DMS153 treated with DMSO at 0.1 percent for 48 hours (cell line): Measurements from ENCODE around the gene SORT1.
"Not testable (repeated sequence)": the region's sequence is repeated elsewhere in the genome, so short reads cannot be mapped to it uniquely, and the experiment has no call there.

Experiments
- DNase-seq: peaks from one replicate; lab custom pipeline; 2025; ENCODE audit not compliant: unreplicated experiment; lab: John Stamatoyannopoulos, UW

The SORT1 gene

DNA sequence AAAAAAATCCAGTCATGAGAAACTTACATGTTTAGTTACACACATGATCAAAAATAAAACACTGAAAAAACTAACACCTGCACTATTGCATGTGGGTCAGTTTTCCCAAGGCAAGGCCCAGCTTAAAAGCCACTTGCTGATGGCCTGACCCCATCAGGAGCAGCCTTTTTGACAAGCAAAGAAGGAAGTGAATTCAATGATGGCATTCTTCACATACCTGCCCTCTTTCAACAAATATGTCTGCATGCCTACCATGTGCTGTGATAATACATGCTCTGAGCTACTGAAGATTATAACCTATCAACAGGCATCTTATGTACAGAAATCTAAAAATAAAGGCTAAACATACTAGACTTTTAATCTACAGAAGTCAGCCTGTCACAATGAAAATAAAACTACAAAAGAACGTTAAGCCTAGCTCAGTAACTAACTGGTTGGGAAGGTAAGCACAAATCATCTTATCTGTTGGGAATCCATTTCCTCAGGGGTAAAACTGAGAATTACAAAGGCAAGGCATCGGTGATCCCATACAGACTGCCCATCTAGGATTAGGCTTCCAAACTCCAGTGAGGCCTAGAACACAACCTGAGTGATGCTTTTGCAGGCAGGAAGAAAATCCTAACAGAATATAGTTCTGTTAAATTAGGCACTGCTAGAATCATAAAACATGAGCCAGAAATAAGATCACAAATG, 14.5 kb downstream of the SORT1 start:
- no peak for DNase-seq

DNA sequence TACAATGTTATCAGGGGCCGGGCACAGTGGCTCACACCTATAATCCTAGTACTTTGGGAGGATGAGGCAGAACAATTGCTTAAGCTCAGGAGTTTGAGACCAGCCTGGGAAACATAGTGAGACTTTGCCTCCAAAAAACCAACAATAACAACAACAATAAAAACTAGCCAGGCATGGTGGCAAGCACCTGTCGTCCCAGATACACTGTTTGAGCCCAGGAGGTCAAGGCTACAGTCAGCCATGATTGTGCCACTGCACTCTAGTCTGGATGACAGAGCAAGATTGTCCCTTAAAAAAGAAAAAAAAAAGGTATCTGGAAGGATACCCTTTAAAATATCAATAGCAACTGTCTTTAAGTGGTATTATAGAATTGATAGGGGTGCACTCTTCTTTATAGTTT, 16.1 kb downstream of the SORT1 start:
- DNase-seq, result no peak

DNA sequence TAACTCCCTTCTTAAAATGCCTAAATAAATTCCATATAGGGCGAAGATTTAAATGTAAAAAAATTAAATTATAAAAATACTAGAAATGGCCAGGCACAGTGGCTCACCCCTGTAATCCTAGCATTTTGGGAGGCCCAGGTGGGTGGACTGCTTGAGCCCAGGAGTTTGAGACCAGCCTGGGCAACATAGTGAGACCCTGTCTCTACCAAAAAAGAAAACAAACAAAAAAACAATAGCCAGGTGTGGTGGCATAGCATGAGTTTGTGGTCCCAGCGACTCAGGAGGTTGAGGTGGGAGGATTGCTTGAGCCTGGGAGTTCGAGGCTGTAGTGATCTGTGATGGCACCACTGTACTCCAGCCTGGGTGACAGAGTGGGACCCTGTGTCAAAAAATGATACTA, 17.8 kb downstream of the SORT1 start:
- DNase-seq, result no peak

DNA sequence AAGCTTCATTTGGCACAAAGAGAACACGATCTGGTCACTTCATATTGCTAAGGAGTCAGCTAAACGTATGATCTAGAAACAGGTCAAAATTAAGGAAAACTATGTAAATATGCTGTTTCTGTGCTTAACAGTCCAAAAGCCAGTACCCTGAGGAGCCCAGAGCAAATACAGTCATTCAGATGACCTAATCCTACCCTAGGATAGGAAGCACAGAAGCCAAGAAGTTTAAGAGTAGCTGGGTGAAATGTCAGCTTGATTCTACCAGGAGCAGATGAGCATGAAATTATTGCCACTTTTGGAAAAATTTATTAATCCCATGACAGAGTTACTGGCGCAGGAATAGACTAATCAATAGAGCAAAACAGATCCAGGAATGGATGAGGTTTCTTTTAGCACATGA, 18.3 kb downstream of the SORT1 start:
- no peak for DNase-seq

DNA sequence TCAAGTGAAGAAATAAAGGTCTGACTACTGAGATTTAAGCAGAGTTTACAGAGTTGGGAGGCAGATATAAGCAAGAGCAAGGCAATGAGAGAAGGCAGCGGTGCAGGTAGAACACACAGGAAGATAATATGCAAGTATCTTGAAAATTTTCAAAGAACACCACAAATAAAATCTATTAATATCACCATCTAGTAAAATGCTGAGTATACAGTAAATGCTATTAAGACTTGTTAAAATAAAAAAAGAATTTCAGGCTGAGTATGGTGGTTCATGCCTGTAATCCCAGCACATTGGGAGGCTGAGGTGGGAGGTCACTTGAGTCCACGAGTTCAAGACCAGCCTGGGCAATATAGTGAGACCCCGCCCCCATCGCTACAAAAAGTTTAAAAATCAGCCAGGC, 20.0 kb downstream of the SORT1 start:
- no peak for DNase-seq

- not testable (repeated sequence) for DNase-seq
These were observed 24.0 kb downstream of the SORT1 start for GRCh38 chr1:109373696-109374095.

DNA sequence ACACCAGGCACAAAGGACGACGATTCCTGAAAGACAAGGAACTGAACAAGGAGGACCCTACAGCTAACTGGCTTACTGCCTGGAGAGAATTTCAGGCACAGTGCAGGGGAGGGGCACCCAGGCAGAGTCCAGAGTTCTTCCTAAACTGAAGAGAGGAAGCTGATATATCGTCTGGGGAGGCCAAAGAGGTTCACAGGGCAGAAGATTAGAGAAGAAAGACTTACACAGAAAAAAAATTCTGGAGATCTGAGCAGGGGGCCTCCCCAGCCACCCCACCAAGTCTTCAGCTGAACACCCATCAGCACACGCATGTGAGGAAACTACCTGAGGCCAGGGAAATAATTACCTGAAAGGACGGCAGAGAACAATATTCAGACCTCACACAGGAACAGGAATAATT, 24.6 kb downstream of the SORT1 start:
- no peak for DNase-seq

DNA sequence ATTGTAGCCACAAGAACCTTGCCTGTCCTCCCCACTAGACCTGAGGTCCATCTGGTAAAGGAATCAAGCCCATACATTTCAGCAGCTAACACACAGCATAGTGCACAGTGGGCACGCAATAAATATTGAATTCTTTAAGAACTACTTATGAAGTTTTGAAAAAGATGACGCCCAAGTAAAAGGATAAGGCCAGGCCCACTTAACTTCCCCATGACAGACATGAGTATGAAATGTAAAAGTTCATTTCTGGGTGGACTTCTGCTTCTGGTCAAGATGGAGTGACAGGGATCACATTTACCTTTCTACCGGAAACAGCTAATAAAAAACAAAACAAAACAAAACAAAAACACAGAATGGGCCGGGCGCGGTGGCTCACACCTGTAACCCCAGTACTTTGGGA, 25.4 kb downstream of the SORT1 start:
- DNase-seq, result no peak

- no peak for DNase-seq
These were observed 26.4 kb downstream of the SORT1 start for GRCh38 chr1:109371341-109371739.

GRCh38 chr1:109370712-109371340, 26.9 kb downstream of the SORT1 start:
- DNase-seq, result no peak

DNA sequence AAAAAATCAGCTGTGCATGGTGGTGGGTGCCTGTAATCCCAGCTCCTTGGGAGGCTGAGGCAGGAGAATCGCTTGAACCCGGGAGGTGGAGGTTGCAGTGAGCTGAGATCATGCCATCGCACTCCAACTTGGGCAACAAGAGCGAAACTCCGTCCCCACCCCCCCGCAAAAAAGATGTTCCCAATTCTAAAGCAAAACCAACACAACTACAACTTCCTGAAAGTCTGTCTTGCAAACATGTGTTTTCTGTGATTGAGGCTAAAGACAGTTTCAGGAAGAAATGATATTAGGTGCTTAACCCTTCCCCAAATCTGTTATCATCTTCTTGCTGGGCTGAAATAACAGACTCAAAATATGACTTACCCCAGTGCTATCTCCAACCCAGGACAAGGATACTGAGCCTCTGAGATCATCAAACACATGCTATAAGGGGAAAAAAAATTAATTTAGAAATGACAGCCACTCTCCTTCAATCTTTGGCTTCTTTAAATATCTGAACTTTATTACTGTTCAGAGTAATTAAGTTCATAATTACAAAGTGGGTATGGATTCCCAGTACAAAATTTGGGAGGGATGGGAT, 28.5 kb downstream of the SORT1 start:
- no peak for DNase-seq

DNA sequence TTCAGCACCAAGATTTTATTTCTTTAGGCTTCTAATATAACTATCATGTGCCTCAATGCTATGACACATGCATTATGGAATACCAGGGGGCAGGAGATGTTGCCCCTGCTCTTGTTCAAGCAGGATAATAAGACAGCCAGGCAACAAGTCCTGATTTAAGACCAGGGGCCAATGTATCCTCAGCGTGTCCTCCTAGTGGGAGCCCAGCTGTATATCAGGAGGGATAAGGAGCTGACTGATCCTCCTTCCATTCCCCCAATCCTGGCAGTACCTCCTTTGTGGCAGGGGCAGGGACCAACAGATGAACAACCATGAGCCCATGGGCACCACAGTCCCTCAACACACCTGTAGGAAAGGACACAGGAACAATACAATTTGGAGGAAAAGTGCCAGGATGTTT, 29.3 kb downstream of the SORT1 start:
- no peak for DNase-seq

GRCh38 chr1:109367626-109368025, 30.1 kb downstream of the SORT1 start:
- DNase-seq, result no peak

- DNase-seq, result no peak
These were observed 32.0 kb downstream of the SORT1 start for GRCh38 chr1:109365642-109366204.

DNA sequence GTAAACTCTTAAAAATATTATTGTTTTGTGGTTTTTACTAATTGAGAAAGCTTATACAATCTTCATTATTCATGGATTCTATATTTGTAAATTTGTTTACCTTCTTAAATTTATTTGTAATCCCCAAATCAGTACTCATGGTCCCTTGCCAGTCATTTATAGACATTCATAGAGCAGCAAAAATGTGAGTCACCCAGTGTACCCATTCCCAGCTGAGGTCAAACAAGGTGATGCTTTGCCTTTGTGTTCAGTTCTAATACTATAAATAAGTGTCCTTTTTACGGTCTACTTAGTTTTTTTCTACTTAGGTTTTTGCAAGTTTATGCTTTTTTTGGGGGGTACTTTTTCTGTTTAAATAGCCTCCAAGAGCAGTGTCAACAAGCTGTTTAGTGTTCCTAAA, 36.1 kb downstream of the SORT1 start:
- no peak for DNase-seq

DNA sequence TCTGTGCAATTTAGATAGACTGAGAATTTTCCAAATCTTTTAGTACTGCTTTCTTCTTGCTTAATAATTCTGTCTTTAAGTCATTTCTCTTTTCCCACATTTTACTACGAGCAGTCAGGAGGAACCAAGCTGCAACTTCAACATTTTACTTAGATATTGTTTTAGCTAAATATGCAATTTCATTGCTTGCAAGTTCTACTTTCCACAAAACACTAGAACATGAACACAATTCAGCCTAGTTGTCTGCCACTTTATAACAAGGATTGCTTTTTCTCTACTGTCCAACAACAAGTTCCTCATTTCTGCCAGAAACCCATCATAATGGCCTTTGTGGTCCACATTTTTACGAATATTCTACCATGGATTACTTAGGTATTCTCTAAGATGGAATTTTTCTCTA, 36.6 kb downstream of the SORT1 start:
- no peak for DNase-seq

- DNase-seq, result no peak
These were observed 40.1 kb downstream of the SORT1 start for GRCh38 chr1:109357616-109358015.

DNA sequence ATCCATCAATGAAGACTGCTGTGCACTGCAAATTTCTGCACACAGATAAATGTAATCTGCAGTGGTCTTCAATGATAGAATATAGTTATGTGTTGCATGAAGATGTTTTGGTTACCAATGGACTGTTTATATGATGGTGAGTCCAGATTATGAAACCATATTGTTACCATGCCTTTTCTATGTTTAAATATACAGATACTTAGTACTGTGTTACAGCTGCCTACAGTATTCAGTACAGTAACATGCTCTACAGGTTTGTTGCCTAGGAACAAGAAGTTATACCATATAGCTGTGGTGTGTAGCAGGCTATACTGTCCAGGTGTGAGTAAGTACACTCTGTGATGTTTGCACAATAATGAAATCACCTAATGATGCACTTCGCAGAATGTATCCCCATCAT, 40.8 kb downstream of the SORT1 start:
- no peak for DNase-seq

DNA sequence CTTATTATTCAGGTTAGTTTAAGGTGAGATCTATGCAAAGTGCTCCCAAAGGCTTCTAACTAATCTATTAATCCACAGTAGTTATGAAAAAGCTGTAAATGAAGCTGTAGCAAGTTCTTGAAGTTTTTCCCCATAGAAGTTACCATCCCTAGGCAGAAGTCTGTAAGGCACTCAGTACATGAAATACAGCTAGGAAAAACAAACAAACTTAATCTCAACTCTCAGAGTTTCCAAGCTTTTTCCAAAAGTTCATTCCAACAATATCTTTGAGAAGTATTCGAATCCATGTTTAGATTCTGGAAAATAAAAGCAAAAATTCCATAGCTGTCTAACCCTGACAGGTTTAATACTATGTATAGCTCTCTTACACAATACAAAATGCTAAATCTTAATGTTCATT, 41.2 kb downstream of the SORT1 start:
- no peak for DNase-seq

DNA sequence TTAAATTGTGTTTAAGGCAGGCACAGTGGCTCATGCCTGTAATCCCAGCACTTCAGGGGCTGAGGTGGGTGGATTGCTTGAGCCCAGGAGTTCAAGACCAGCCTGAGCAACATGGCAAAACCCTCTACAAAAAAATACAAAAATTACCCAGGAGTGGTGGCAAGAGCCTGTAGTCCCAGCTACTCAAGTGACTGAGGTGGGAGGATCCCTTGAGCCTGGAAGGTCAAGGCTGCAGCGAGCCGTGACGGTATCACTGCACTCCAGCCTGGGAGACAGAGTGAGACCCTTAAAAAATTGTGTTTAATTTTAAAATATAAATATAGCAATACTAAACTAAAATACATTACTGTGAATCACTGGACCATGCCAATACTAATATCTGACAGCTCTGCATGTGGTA, 42.8 kb downstream of the SORT1 start:
- no peak for DNase-seq

GRCh38 chr1:109351457-109351856, 46.3 kb downstream of the SORT1 start:
- DNase-seq, result no peak

DNA sequence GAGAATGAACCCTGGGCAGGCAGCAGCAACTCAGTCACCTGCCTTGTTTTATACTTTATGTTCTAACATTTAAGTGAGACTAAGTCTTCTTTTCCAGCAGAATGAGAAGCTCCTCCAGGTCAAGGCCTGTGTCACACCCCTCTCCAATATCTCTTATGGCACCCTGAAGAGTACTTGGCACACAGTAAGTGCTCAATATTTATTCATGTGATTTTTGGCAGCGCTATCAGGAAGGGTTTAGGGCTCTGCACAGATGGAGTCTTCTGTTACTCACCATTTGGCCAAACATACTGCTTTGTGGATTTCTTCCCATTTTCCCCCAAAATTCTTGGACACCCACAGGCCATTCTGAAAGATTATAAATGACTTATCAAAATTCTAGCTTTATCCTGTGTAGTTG, 47.1 kb downstream of the SORT1 start:
- no peak for DNase-seq
